ENCODE results near the gene GREM1.
A peak's percentile ranks its signal among the peaks of the same experiment; 100 is the strongest.

Gene GREM1

DNA sequence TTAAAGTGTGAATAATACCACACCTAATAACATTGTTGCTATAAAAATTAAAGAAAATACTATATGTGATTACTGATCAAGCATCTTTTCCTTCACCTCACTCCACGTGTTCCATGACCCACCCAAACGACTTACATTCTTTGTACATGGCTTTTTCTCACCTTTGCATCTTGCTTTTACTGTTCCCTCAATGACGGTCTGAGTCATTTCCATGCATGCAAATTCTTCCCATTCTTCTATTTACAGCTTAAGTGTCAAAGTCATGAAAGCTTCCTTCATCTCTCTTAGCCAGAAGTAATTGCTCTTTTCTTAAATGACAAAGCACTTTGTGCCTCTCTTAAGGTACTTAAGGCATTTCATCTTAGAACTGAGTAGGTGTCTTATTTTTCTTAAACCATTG lies 64.0 kb downstream of the GREM1 start:
- no peak for DNase-seq (ENCODE audit: low spot score)
- FAIRE-seq = no peak

GRCh38 chr15:32784581-32784980 lies 66.8 kb downstream of the GREM1 start:
- FAIRE-seq (no peak), DNase-seq (ENCODE audit: low spot score) (no peak)

- FAIRE-seq (no peak), DNase-seq (ENCODE audit: low spot score) (peak; percentile 35)
Measured at GRCh38 chr15:32786906-32787305, 69.1 kb downstream of the GREM1 start.

DNA sequence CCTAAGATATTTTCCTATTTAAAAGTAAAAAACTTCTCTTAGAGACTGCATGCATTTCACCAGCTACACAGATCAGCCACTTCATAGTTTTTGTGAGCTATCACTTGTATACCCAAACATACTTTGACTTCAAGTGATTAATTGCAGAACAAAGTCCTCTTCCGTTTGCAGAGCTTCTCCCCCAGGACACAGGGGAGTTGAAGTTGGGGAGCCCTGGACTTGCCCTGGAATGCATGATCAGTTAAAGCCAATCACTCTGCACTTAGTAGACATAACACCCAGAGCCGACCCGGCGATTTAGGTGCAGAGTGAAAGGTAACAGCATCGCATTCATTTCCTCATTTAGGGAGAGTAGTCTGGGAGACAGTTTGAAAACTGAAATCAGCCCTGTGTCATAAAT lies 70.1 kb downstream of the GREM1 start:
- DNase-seq (ENCODE audit: low spot score) = no peak
- FAIRE-seq = no peak

DNA sequence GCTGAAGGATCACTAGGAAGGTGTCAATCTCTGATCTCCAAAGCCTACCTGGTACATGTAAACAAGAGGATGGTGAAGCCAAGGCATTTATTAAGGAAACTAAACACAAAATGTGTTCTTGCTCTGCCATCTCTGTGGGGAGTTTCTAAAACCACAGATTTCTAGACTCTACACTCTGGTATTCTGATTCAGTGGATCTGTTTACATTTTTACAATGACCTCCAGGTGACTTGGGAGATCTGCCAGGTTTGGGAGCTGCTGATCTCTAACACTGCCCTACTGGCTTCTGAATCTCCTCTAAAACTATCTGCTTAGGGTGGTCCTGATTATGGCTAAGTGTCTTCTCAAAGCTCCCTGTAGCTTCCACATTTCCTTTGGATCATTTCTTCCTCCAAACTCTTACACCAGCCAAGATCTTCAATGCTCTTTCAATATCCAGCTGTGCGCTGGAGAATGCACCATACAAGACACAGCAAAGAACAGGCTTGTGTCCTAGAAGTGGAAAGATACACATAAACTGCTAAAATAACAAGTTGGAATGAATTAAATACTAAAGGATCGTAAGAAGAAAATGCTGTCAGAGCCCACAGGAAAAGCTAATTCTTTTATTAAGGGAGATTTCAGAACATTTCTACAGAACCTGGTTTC lies 72.7 kb downstream of the GREM1 start:
- FAIRE-seq = peak; percentile 23

GRCh38 chr15:32792436-32792835 lies 74.6 kb downstream of the GREM1 start:
- no peak for FAIRE-seq

More for the DNA sequence above, 72.7 kb downstream of the GREM1 start:
- DNase-seq (ENCODE audit: low spot score) = peak; percentile 42

More at GRCh38 chr15:32792436-32792835, 74.6 kb downstream of the GREM1 start:
- DNase-seq (ENCODE audit: low spot score) = no peak
